ENCODE measurements around the gene SDCCAG8.

SDCCAG8 gene

DNA sequence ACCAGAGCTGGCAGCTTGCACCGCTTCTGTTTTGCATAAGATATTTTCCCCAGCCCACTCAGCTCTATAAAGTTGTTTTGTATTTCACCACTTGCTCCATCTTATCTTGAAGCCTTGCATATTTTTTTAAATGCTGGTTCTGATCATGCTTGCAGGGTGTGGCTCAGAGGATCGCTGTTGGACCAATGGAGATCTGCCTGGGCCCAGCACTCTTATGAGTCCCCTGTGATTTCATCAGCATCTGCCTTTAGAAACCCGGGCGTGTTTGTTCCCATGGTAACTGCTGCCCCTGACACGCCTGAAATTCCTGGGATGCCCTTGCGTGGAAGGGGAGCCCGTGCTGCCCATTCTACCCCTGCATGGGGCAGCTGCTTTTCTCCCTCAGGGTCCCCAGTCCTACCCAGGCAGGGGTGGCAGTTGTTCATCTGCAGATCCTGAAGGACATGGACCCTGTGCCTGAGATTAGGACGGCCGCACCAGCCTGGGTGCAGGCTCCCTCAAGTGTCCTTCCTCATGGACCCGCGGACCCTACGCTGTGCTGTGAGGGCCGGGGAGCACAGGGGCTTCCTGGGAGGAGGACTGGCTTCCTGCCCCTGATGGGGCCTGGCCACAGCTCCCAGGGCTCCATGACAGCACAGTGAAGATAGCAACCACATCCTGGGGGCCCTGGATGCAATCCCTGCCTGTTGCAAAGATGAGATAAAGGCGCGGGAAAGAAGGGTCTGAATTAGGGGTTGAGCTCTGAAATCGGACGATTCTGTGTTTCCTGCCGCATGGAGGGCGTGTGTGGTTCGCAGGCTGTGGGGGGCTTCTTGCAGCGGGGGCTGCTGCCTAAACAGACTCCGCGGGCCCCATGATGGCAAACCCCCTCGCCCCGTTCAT, 226.5 kb downstream of the SDCCAG8 start:
- DNase-seq (ENCODE audit: low read depth, low spot score): no peak

DNA sequence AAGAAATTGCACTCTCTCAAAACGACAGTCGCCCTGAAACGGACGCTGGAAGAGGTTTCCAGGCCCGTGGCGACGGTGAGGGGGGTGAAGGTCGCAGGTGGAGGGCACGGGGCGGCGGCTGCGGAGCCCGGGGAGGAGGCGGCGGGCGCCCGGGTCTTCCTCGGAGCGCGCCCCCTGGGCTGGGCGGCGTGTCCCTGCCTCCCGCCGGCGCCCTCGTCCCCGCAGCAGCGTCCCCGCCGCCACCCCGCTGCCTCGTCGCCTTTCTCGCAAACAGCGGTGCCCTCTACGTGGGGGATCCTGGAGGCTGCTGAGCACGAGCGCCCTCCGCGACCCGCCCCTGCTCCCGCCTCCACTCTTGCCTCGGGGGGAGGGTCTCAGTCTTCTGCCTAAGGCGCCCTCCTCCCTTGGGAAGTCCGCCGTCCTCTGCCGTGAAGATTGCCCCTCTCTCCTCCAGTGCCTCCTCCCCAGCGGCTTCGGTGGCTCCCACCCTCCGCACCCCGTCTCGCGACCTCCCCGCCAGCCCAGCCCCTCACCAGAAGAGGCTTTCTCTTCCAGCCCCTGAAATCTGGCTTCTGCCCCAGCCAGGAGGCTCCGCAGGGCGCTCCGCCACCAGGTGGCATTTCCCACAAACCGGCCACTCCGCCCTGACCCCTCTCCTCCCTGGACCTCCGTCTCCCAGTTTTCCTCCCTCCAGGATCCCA, 227.4 kb downstream of the SDCCAG8 start:
- DNase-seq (ENCODE audit: low read depth, low spot score): peak; percentile 60

DNA sequence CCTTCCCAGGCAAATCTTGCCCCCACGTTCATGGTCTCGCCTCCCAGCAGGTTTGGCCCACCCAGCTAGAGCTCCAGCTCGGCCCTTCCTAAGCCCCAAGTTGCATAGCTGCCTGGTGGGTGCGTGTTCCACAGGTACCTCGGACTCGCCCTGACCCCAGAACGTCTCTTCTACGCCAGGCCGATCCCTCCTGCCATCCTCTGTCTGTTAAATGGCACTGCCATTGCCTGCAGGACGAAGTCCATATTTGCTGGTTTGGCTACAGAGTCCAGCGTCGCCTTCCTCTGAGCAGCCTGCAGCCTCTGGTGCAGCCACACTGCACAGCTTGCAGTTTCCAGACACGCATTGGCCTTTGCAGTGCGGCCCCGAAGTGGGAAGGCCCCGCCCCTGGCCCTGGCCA, 228.1 kb downstream of the SDCCAG8 start:
- DNase-seq (ENCODE audit: low read depth, low spot score): no peak

DNA sequence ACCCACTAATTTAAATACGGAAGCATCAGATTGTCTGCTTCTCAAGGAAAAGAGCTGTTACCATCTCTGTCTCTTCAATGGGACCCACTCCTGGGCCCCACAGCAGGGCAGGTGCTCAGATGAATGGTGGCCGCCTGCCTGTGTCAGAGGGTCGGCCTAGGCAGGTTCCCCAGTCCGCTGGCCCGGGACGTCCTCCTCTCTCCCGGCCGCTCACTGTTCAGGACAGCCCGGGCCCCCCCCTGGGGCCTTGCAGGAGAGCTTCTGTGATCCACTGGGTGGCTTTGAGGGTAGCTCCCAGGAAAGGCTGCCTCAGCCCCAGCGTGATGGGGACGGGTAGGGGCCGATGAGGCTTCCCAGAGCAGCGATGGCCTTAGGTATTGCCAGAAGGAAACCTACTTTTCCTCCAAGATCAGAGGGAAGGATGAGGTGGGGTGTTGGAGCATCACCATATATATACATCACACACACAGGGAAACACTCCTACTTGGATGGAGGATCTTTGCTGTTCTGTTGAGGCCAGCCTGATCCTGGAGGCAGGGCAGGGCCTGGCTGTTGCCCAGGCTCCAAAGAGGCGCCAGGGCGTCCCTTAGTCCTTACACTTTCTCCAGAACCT, 231.3 kb downstream of the SDCCAG8 start:
- no peak for DNase-seq (ENCODE audit: low read depth, low spot score)

DNA sequence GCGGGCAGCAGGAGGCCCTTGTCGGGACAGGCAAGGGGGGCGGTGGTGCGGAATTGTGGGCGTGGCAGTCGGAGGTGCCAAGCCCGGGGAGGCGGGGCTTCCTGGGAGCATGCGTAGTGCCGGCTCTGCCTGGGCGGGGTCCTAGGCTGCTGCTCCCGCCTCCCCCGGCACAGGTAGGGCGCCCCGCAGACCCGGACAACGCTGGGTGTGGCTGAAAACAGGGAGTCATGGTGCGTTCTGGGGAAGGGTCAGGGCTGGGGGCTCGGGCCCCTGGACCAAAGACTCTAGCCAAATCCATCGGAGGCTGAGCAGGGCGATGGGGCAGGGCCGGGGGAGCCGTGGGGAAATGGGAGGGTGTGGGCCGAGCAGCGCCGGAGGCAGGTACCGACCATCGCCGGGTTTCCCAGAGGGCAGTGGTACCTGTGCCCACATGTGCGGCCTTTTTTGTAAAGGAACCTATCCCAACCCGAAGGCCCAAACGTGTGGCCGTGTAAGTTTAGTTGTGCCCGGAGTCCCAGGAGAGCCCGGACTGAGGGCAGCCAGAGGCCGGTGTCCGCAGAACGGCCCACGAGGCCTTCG, 231.9 kb downstream of the SDCCAG8 start:
- DNase-seq (ENCODE audit: low read depth, low spot score): peak; percentile 93

DNA sequence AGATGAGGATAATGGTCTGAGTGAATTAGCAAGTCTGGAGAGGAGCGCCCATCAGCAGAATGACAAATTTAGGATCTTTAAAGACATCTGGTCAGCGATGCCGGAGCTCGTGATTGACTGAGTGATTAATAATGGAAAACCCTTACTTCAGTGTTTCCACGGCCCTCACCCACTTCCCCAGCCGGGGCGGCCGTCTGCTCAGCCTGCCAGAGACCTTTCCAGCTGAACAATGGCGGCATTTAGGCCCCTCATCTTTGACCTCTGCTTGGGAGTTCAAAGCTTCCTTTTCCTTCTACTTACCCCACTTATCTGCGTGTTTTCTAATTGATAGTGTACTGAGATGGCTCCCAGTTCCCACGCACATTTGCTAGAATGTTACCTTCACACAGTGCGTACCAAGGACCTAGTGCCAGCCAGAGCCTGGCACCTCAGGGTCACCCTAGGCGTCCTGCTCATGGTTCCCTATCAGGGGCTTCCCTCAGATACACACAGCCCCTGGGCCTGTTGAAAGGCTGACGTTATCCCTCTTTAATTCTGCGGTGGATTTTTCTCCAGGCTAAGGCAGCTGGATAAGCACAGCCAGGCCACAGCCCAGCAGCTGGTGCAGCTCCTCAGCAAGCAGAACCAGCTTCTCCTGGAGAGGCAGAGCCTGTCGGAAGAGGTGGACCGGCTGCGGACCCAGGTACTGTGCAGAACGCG, 232.8 kb downstream of the SDCCAG8 start:
- peak; percentile 67 for DNase-seq (ENCODE audit: low read depth, low spot score)

DNA sequence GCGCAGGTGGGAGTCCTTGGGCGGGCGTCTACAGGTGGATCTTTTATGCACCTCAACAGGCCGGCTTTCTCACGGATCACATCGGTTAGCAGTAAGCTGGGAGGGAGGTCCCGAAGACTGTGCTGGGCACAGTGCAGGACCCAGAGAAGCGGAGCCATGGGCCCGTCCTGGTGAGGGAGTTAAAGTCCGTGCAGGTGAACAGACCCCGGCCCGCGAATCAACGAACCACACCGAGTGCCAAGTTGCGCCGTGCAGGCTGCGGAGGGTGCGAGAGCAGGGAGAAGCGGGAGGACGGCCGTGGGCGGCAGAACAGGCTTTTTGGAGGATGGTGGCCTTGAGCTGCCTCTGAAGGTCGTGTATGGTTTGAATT, 233.3 kb downstream of the SDCCAG8 start:
- DNase-seq (ENCODE audit: low read depth, low spot score): no peak

DNA sequence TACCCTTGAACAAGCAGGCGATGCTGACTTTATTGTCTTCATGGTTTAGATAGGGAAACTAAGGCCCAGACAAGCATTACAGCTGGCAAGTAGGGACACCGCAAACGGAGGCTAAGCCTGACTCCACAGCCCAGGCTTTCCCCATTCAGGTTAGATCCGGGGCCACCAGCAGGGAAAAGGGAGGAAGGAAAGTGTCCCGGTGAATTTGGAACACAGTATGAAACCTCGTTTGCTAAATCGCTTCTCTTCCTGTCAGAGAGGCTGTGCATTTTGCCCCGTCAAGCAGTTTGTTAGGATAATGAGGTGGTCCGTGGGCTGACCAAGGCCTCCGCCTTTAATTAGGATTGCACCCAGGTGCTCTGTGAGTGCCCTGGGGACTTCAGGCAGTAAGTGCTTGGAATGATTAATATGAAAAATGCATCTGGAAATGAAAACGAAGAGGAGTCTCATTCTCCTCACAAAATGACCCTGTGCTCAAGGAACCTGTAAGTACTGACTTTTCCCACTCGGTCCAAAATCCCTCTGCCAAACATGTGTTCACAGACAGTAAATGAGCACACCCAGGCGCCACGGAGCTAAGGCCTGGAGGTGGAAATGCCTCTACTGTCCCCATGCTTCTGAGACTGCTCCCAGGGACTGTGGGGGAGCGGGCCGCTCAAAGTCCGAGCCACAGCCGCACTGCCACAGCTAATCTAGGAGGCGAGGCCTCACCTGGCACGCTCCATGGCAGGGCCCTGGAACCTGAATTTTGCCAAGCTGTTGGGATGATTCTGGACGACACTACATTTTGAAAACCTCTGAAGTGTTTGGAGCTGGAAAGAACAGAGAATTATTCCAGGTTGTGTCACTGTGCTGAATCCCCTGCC, 234.1 kb downstream of the SDCCAG8 start:
- DNase-seq (ENCODE audit: low read depth, low spot score): no peak

DNA sequence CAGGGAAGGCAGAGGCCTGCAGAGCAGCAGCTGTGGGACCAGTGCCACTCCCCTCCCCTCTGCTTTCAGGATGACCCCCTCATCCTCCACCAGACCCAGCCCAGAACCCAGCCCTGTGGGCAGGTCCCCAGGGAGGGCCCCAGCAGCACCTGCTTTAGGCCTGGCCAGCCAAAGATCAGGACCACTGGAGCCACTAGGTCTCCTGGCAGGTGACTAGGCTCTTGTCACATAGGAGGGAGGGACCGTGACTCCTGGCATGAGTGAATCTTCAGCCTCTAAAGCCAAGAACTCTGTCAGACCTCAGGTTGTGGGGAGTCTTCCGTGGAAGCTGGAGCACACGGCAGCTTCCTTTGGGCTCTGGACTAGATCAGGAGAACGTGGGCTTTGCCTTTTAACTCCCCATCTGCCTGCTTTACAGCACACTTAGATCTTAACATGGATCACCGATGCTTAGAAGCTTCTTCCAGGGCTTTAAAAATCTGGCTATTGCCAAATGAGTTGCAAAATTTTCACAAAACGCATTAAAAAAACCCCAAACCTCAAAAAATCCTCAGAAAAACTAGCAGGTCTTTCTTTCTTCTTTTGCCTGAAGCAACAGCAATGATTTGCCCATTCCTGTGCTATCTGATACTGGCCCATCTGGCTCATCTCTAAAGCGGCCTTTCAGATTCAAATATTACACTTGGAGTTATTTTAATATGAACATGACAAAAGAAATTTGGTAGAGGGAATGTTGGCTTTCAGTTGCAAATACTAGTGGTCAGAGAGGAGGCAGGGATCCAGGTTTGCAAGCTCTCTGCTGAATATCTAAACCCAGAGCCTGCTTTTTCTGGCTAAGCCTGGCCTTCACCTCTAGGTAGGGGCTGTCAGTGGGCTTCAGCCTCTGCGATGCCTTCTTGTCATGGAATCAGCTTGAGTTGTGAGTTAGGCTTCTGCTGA, 235.2 kb downstream of the SDCCAG8 start:
- no peak for DNase-seq (ENCODE audit: low read depth, low spot score)

DNA sequence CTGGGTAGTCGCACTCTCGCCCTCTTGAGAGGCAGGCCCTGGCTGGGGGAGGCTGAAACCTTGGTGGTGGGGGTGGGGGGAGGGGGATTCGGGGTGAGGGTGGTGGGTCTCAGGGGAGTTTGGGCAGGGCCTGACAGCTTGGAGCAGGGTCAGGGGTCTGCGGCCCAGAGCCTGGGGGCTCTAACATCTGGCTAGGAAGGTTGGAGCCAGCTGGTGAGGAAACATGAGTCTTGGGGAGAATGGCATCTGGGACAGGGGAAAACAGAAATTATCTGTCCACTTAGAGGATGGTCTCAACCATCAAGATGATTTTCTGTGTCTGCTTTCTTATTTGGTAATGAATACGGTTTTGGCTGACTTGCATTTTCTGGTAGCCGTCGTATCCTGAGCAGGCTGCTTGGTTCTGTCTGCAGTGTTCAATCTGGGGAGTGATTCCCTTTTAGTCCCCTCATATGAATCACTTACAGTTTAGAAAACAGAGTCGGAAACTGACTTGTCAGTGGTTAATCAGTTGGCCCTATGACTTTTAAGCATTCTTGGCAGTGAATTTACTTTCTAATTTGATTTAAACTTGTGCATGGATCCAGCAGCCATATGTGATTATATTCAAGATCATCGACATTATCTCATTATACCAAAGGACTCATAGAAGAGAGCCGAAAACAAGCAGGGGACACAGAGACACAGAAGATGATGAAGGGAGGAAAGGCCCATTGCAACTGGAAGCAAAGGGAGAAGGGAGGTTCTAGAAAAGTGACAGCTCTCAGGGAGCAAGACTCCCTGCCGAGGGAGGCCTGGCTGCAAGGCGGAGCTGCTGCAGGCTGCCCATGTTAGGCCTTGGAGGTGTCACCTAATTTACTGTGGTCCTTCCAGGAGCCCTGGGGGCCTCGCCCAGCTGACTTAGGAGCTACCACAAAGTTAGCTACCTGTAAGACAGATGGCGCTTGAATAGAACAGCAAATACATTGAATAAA, 237.6 kb downstream of the SDCCAG8 start:
- DNase-seq (ENCODE audit: low read depth, low spot score): no peak

DNA sequence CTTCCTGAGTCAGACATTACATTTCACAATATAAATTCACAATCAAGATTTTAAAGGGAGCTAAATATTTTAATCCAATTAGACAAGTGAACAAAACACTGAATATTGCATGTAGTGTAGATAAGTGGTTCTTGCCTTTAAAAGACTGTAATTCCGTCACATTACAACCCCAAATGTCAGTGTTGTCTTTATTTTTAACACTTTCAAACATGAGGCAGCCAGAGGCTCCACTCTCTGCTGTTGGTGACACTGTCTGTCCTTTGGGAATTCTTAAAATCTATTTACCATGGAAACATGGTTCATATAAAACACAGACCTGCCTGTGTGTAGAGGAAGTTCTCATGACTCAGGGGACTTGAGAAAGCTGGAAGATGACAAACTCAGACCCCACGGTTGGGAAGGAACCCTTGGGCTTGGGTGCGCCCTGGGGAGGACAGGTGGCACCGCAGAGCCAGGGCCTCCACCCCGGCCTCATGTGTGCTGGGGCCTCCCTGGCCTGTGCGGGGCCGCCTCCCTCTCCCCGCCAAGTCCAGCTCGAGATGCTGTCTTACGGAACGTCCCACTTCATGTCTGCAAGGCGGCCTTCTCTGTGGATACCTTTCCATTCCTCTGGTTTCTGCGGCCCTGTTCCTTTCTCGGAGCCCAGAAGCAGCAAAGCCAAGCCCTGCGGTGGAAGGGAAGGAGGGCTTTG, 239.0 kb downstream of the SDCCAG8 start:
- DNase-seq (ENCODE audit: low read depth, low spot score): no peak

DNA sequence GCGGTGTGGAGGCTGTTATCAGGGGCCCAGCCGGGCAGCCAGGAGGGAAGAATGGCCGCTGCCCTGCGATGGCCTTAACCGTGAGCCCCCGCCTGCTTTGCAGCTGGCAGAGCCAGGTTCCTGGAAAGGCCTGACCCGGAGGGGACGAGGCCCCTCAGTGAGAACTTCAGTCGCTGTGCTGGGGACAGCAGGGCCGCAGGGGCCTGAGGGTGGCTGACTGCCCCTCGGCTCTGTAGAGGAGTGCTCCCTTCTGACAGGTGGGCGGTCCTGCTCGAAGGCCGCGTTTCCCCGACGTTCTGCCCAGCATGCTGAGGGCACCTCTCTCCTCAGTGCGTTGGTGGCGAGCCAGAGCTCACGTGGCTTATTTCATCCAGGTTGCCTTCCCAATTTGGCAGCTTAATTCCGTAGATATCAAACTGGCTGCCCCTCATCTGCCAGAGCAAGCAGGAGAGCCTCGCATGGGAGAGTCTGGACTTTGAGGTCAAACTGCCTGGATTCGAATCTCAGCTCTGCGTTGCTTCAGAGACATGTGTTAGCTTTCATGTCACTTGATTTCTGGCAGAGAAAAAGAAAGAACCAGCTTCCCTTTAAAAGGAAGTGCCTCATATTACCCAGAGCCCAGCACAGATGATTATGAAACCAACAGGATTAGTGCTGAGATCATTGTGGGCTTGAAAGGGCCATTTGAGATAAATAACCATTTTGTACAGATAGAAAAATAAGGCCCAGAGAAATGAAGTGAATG, 239.8 kb downstream of the SDCCAG8 start:
- DNase-seq (ENCODE audit: low read depth, low spot score): no peak

DNA sequence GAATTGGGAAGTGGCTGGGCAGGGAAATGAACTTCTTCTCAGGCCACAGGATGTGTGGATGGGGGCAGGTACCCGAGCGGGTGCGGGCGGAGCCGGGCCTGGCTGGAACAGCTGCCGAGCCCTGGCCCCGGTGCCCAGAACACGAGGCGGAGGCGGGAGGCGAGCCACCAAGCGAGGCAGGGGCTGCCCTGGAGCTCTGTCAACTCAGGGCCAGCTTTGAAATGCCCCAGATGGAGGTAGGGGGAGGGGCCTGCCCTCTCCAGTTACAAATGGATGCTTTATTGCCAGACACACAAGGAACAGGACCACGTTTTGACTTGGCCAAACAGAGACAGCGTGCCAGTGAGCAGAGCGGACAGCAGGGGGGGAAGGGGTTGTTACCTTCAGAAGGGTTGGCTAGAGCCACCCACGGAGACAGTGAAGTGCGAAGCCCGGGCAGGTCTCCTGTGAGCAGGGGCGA, 240.4 kb downstream of the SDCCAG8 start:
- peak; percentile 73 for DNase-seq (ENCODE audit: low read depth, low spot score)

DNA sequence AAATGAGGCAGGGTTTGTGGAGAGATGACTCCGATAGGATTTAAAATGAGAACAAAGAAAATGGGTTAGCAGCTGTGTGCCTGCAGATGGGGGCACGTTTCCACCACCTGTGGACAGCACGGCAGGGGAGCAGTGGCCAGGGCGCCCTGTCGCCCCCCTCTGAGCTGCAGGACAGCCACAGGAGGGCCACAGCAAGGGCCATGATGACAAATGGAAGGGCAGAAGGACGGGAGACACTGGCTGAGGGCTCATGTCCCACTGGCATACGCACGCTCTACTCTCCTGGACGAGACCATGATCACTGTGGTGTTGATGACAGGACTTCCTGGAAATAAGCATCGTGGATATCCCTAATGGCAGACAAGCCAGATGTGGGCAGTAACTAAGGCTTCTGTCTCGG, 241.0 kb downstream of the SDCCAG8 start:
- no peak for DNase-seq (ENCODE audit: low read depth, low spot score)

DNA sequence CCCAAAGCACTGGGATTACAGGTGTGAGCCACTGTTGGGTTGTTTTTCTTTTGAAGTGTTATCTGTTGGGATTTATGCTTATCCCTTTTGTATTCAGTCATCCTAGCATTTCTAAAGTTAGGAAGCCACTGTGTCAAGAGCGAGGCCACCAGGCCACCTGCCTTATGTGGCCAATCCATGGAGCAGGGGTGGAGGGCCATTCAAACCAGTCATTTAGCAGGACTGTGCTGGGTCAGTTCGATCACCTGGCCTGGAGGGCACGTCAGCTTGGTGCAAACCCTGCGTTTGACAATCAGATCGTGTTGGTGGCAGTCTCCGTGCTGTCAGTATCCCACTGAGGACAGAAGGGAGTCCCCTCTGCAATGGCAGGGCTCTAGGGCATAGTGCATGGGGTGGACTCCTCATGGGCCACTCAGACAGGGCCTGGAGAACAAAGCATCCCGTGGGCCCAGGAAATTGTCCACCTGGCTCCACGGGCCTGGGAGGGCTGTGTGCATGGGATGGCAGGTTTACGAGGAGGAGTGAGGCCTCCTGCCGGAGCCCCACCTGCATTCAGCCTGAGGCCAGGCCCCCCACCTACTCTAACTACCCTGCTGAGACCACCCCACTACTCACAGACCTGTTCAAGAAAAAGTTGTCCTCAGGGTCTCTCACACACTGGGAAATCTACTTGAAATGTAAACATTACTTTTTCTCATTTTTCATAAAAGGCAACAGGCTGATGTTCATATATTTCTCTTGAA, 242.3 kb downstream of the SDCCAG8 start:
- DNase-seq (ENCODE audit: low read depth, low spot score): no peak

DNA sequence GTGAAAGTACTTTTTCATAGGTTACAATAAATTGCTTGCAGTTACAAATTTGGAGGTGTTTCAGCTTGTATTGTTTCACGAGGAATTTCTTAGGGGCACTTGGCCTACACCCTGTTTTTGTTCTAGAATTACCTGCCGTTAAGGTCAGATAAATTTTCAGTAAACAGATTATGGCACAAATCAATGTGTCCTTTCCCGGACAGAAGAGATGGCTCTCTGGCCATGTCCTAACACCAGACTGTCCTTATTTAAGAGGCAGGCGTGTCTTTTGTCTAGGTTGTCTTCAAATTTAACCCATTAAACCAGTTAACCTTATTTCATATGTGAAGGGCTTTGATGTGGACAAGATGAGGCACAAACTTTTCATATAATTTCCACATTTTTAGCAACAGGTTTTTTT, 243.4 kb downstream of the SDCCAG8 start:
- no peak for DNase-seq (ENCODE audit: low read depth, low spot score)

Measured in ELF-1 (cell line).